PC-3 (cell line): Measurements from ENCODE around the gene DNAJB6. TPM values are rescaled to one million over a fixed set of nuclear protein-coding genes. Genes with fewer than 3 reads are reported as not detected.

Experiments
- ATAC-seq: fragments of 200-7000 bp; cut with Tn5 transposase; 2 replicates; pipeline ENCODE4 v1.9.1; 2020; ENCODE audit warnings: mild to moderate bottlenecking, moderate library complexity
- BruUV-seq: library from RNA; stranded (reverse); fragments of 400-500 nt; replicated peaks from 2 replicates; lab custom pipeline; 2021; lab: Mats Ljungman, UMichigan
- CTCF ChIA-PET: fragments of 300-600 bp; sonication (Branson Sonifier 250); formaldehyde crosslinking; loops from one replicate; lab custom pipeline; 2022; ENCODE audit warnings: antibody characterized with exemption; lab: Charles Lee
- POLR2A ChIA-PET: fragments of 300-600 bp; sonication (Branson Sonifier 250); formaldehyde crosslinking; loops from one replicate; lab custom pipeline; 2022; ENCODE audit warnings: antibody characterized with exemption; ENCODE audit not compliant: unreplicated experiment; lab: Charles Lee
- DNase-seq: peaks from one replicate; pipeline ENCODE4 v3.0.0-alpha.2; 2015
- H2AFZ ChIP-seq: fragments of 300-600 bp; sonication (generic); 2 replicates; pipeline ENCODE4 v1.6.0; 2016; ENCODE audit warnings: antibody characterized with exemption, low read length
- H3F3A ChIP-seq: fragments of 300-600 bp; sonication (generic); one replicate; pipeline ENCODE4 v1.6.0; 2017; ENCODE audit warnings: antibody characterized with exemption, low read length, control low read depth, mild to moderate bottlenecking; ENCODE audit not compliant: unreplicated experiment
- H3K27ac ChIP-seq: fragments of 300-600 bp; sonication (generic); 2 replicates; pipeline ENCODE4 v1.5.1; 2016; ENCODE audit warnings: mild to moderate bottlenecking, low read length
- H3K27me3 ChIP-seq: fragments of 300-600 bp; sonication (generic); 2 replicates; pipeline ENCODE4 v1.6.1; 2016; ENCODE audit warnings: low read length, mixed read lengths
- H3K36me3 ChIP-seq: fragments of 300-600 bp; sonication (generic); 2 replicates; pipeline ENCODE4 v1.6.1; 2016; ENCODE audit warnings: low read depth, mixed run types, low read length, mixed read lengths
- H3K4me1 ChIP-seq: fragments of 300-600 bp; sonication (generic); 2 replicates; pipeline ENCODE4 v1.5.1; 2016; ENCODE audit warnings: low read length; ENCODE audit not compliant: insufficient read depth
- H3K4me2 ChIP-seq: fragments of 300-600 bp; sonication (generic); 2 replicates; pipeline ENCODE4 v1.6.0; 2016; ENCODE audit warnings: low read length
- H3K4me3 ChIP-seq: fragments of 300-600 bp; sonication (generic); 2 replicates; pipeline ENCODE4 v1.5.1; 2016; ENCODE audit warnings: mild to moderate bottlenecking, low read length, mixed read lengths
- H3K79me2 ChIP-seq: fragments of 300-600 bp; sonication (generic); 2 replicates; pipeline ENCODE4 v1.6.1; 2017; ENCODE audit warnings: low read length, mixed read lengths
- H3K9ac ChIP-seq: fragments of 300-600 bp; sonication (generic); 2 replicates; pipeline ENCODE4 v1.6.0; 2016; ENCODE audit warnings: mild to moderate bottlenecking, low read length
- H3K9me2 ChIP-seq: fragments of 300-600 bp; sonication (generic); replicated peaks from 2 replicates; pipeline ENCODE4 v1.6.1; 2016; ENCODE audit warnings: mixed run types, low read length, mixed read lengths
- H3K9me3 ChIP-seq: fragments of 300-600 bp; sonication (generic); 2 replicates; pipeline ENCODE4 v1.6.1; 2016; ENCODE audit warnings: low read length, mixed read lengths
- H4K20me1 ChIP-seq: fragments of 300-600 bp; sonication (generic); 2 replicates; pipeline ENCODE4 v1.6.1; 2016; ENCODE audit warnings: low read length, mixed read lengths
- EZH2 ChIP-seq: fragments of 300-600 bp; sonication (generic); IDR thresholded peaks from one replicate; pipeline ENCODE4 v1.6.1; 2017; ENCODE audit warnings: antibody characterized with exemption, mild to moderate bottlenecking, low read length; ENCODE audit not compliant: unreplicated experiment
- EZH2phosphoT487 ChIP-seq: fragments of 300-600 bp; sonication (generic); IDR thresholded peaks from 2 replicates; pipeline ENCODE4 v1.6.1; 2018; ENCODE audit warnings: mild to moderate bottlenecking, antibody characterized with exemption, low read length, borderline replicate concordance
- intact Hi-C: fragments of 100-400 bp; cut with micrococcal nuclease; formaldehyde crosslinking; loops from 2 replicates; pipeline ENCODE4 v1.9.0; 2023
- total RNA-seq: library from RNA; depleted of rRNA; stranded (reverse); fragments of >200 nt; gene quantifications from 2 replicates; pipeline ENCODE4 v1.2.3, GENCODE V29; 2014
- TF ChIP-seq, protein P1 (sequence below): fragments of 300-600 bp; sonication (generic); conservative IDR thresholded peaks from 2 replicates; pipeline ENCODE4 v1.5.1; 2017; ENCODE audit warnings: antibody characterized with exemption, low read depth, mild to moderate bottlenecking, low read length

Gene DNAJB6
- total RNA-seq, 1 experiment from 2014 or later = 151 TPM

DNA sequence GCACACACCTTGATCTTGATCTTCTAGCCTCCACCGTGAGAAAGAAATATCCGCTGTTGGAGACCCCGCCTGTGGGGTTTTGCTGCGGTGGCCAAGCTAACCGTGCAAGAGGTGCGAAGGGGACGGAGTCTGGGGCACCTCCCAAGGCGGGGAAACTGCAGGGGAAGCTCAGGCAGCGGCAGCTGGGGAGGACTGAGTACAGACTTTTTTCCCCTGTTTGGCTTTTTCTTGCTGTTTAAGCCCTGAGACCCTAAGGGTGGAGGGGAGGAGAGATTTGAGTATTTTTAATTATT, 108.0 kb downstream of the DNAJB6 start:
- Histone ChIP-seq H3K9ac (no peak overlapping the region), H3F3A (no peaks in the 10 kb centered on the region), H2AFZ (no peak overlapping the region), H3K4me2 (no peak overlapping the region), H3K4me1 (no peaks in the 10 kb centered on the region), H3K4me3 (no peak overlapping the region), H3K79me2 (no peaks in the 10 kb centered on the region), H3K9me3 (no peaks in the 10 kb centered on the region), H4K20me1 (no peaks in the 10 kb centered on the region), H3K36me3 (no peaks in the 10 kb centered on the region), H3K27me3 (no peaks in the 10 kb centered on the region), H3K9me2 (no peaks in the 10 kb centered on the region), H3K27ac (no peak overlapping the region)
- intact Hi-C loops = no loop called here
- TF ChIP-seq, protein P1, sequence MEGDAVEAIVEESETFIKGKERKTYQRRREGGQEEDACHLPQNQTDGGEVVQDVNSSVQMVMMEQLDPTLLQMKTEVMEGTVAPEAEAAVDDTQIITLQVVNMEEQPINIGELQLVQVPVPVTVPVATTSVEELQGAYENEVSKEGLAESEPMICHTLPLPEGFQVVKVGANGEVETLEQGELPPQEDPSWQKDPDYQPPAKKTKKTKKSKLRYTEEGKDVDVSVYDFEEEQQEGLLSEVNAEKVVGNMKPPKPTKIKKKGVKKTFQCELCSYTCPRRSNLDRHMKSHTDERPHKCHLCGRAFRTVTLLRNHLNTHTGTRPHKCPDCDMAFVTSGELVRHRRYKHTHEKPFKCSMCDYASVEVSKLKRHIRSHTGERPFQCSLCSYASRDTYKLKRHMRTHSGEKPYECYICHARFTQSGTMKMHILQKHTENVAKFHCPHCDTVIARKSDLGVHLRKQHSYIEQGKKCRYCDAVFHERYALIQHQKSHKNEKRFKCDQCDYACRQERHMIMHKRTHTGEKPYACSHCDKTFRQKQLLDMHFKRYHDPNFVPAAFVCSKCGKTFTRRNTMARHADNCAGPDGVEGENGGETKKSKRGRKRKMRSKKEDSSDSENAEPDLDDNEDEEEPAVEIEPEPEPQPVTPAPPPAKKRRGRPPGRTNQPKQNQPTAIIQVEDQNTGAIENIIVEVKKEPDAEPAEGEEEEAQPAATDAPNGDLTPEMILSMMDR = no peak
- TF ChIP-seq EZH2 (no peak), EZH2phosphoT487 (no peak)
- ATAC-seq (no peak), DNase-seq (no peak)
- no TSS peak for BruUV-seq
- ChIA-PET POLR2A (no interaction called here), CTCF (no interaction called here)

DNA sequence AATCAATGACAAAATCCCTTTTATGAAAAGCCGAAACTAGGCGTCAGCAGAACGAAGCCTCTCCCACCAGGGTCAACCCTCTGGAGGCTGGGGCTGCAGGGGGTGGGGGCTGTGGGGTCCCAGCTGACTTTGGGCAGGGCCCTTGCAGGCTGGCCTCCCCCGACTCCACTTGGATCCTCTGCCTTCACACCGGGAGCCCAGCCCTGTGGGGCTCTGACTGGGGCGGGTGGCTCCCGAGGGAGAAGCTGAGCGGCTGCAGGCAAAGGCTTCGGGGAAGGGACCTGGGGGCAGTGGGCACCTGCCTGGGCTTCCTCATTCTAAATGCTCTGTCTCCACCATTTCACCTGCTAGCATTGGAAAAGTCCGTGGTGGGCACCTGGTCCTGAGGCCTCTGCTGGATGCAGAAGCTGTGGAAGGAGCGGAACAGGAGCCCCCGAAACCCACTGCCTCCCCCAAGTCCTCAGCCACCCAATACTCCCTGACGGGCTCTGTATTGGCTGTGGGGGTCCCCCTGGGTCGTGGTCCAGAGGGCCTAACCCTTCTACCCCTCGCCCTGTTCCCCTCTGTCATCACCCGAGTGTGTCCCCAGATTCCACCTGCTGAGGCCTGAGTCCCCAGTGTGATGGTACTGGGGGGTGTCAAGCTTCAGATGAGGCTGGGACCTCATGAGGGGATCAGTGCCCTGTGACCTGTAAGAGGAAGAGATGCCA, 108.6 kb downstream of the DNAJB6 start:
- Histone ChIP-seq H3K9ac (no peak overlapping the region), H3K27me3 (no peaks in the 10 kb centered on the region), H3K9me2 (no peaks in the 10 kb centered on the region), H3K27ac (no peak overlapping the region), H3F3A (no peaks in the 10 kb centered on the region), H3K36me3 (no peaks in the 10 kb centered on the region), H3K4me1 (no peaks in the 10 kb centered on the region), H3K4me3 (no peak overlapping the region), H3K79me2 (no peaks in the 10 kb centered on the region), H3K4me2 (no peak overlapping the region), H3K9me3 (no peaks in the 10 kb centered on the region), H2AFZ (no peak overlapping the region), H4K20me1 (no peaks in the 10 kb centered on the region)
- POLR2A ChIA-PET = no interaction called here
- no TSS peak for BruUV-seq
- no peak for DNase-seq
- TF ChIP-seq, protein P1 = no peak
- TF ChIP-seq EZH2phosphoT487 = no peak
- no peak for TF ChIP-seq EZH2
- CTCF ChIA-PET = no interaction called here
- no peak for ATAC-seq
- intact Hi-C loops = no loop called here

DNA sequence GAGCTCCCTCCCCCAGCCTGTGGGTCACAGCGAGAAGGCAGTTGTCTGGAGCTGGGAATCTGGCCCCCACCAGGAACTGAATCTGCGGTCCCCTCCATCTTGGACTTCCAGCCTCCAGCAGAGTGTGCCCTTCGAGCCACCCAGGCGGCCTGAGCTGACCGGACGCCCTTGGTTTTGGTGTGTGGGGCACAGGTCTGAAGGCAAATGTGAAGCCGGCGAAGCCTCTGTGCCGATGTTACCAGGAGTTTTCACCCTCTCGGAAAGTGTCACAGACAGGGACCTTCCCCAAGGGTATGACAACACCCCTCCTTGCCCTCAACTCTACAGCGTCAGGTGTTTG, 109.1 kb downstream of the DNAJB6 start:
- Histone ChIP-seq H3K4me3 (no peak overlapping the region), H3K36me3 (no peaks in the 10 kb centered on the region), H3K9me2 (no peaks in the 10 kb centered on the region), H4K20me1 (no peaks in the 10 kb centered on the region), H3K4me2 (no peak overlapping the region), H3K9me3 (no peaks in the 10 kb centered on the region), H3K79me2 (no peaks in the 10 kb centered on the region), H3K27ac (no peak overlapping the region), H3K27me3 (no peaks in the 10 kb centered on the region), H3K9ac (no peak overlapping the region), H3F3A (no peaks in the 10 kb centered on the region), H3K4me1 (no peaks in the 10 kb centered on the region), H2AFZ (no peak overlapping the region)
- DNase-seq (no peak), ATAC-seq (no peak)
- TF ChIP-seq EZH2 (no peak), EZH2phosphoT487 (no peak)
- TF ChIP-seq, protein P1 = no peak
- ChIA-PET CTCF (no interaction called here), POLR2A (no interaction called here)
- intact Hi-C loops = no loop called here
- BruUV-seq = no TSS peak
